Gastroesophageal sphincter (tissue), 4 donors: ENCODE data around the gene CROCC2. TPM values are rescaled to one million over a fixed set of nuclear protein-coding genes. Genes with fewer than 3 reads are reported as not detected.

Experiments
- ATAC-seq: fragments of 150-250 bp; one replicate; pipeline ENCODE4 v1.9.1; 2016; ENCODE audit warnings: mild to moderate bottlenecking, moderate library complexity
- H3K27ac ChIP-seq, 4 donors: fragments of 200-600 bp; sonication (generic) in 3 of 4; 1 replicate in 3 of 4; 2 replicates in 1 of 4; pipeline ENCODE4 v1.5.1; 2016 to 2019
- H3K27me3 ChIP-seq: fragments of 200-600 bp; sonication (generic); one replicate; pipeline ENCODE4 v1.5.1; 2019
- H3K36me3 ChIP-seq, 2 donors: fragments of 200-600 bp; sonication (generic); one replicate each; pipeline ENCODE4 v1.5.1; 2019; ENCODE audit warnings: control low read depth in 1 of 2
- H3K4me1 ChIP-seq, 3 donors: fragments of 200-600 bp; sonication (generic); 1 replicate in 2 of 3; 2 replicates in 1 of 3; pipeline ENCODE4 v1.5.1; 2016 to 2019; ENCODE audit warnings: control low read depth in 2 of 3
- H3K4me3 ChIP-seq, 2 donors: fragments of 200-600 bp; sonication (generic); one replicate each; pipeline ENCODE4 v1.5.1; 2019; ENCODE audit warnings: mild to moderate bottlenecking in 1 of 2, moderate library complexity in 1 of 2
- H3K9me3 ChIP-seq, 3 donors: fragments of 200-600 bp; sonication (generic); one replicate each; pipeline ENCODE4 v1.5.1; 2017 to 2019; ENCODE audit warnings: control low read depth in 2 of 3
- EP300 ChIP-seq: sonication (generic); formaldehyde crosslinking; IDR thresholded peaks from one replicate; pipeline ENCODE4 v1.6.1; 2017; ENCODE audit warnings: antibody characterized with exemption, mild to moderate bottlenecking
- POLR2A ChIP-seq, 2 donors: fragments of 450-650 bp; IDR thresholded peaks; one replicate each; pipeline ENCODE4 v1.6.1; 2017; ENCODE audit warnings: antibody characterized with exemption in 2 of 2, mild to moderate bottlenecking in 2 of 2, moderate library complexity in 1 of 2
- POLR2AphosphoS5 ChIP-seq: sonication (generic); formaldehyde crosslinking; IDR thresholded peaks from one replicate; pipeline ENCODE4 v1.6.1; 2017; ENCODE audit warnings: antibody characterized with exemption
- WGBS, 2 donors: methylation state at CpG; one replicate each; pipeline ENCODE4 v1.1.5; 2018; ENCODE audit warnings: low coverage in 1 of 2; 5-methylcytosine and 5-hydroxymethylcytosine counted together
- total RNA-seq, 4 donors: library from RNA; depleted of rRNA; stranded (reverse); fragments of >200 nt; gene quantifications; one replicate each; pipeline ENCODE4 v1.1.0, GENCODE V29; 2016
- TF ChIP-seq, protein P1 (sequence below), 4 experiments: fragments of 200-600 bp in 2 of 4; fragments of 450-650 bp in 2 of 4; sonication (generic) in 1 of 4; IDR thresholded peaks; one replicate each; pipeline ENCODE4 v1.5.1; 2017 to 2019; ENCODE audit warnings: antibody characterized with exemption in 4 of 4, mild to moderate bottlenecking in 2 of 4, moderate library complexity in 2 of 4

Gene CROCC2
- total RNA-seq, 4 donors from 2014 or later, result not detected

DNA sequence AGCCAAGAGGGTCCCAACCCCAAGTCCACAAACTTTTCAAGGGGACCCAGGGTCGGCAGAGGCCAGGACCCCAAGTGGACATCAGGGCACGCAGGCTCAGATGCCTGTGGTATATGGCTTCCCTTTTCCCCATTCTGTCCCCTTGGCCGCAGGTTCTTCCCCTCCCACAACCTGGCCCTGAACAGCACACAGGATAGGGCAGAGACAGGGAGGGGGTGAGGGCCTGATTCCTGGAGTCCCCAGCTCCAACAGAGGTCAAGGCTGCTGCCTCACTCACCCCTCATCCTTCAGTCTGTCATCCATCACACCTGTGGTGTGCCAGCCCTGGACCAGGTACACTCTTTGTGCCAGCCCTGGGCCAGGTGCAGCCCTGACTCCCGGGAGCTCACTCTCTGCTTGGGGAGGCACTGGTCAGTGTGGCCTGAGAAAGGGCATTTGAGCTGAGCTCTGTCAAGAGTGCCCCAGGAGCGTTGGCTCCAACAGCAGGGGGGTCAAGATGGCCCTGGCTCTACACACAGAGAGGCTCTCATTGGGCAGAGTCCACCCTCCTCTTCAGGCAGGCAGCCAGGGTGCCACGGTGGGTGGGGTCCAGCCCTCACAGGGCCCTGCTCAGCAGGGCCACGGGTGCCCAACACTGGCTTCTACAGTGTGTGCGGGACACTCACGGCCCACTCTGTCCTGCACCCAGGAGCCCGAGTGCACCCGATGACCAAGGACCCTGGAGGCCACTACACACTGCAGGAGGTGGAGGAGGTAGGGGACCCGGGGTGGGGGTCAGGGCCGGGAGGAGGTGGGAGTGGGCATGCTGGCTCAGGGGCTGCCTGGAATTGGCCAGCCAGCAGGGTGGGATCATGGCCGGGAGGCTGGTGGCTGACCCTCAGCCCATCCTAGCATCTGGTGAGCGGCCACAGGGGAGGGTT, 35.9 kb upstream of the CROCC2 start:
- Histone ChIP-seq H3K27me3 (peaks cover 27% of the 10 kb centered on the region), H3K27ac (no peak overlapping the region), H3K36me3 (no peaks in the 10 kb centered on the region), H3K4me3 (no peak overlapping the region), H3K9me3 (no peaks in the 10 kb centered on the region), H3K4me1 (no peaks in the 10 kb centered on the region)
- no peak for ATAC-seq
- WGBS, 2 donors, result 72% methylated on average over 3 of the region's 15 CpGs; no CpG with 5 or more reads in 1 of the 2 donors
- TF ChIP-seq EP300, result no peak
- no peak for TF ChIP-seq POLR2A (IDR thresholded peaks at IDR 0.05)
- no peak for TF ChIP-seq POLR2AphosphoS5
- TF ChIP-seq, protein P1, sequence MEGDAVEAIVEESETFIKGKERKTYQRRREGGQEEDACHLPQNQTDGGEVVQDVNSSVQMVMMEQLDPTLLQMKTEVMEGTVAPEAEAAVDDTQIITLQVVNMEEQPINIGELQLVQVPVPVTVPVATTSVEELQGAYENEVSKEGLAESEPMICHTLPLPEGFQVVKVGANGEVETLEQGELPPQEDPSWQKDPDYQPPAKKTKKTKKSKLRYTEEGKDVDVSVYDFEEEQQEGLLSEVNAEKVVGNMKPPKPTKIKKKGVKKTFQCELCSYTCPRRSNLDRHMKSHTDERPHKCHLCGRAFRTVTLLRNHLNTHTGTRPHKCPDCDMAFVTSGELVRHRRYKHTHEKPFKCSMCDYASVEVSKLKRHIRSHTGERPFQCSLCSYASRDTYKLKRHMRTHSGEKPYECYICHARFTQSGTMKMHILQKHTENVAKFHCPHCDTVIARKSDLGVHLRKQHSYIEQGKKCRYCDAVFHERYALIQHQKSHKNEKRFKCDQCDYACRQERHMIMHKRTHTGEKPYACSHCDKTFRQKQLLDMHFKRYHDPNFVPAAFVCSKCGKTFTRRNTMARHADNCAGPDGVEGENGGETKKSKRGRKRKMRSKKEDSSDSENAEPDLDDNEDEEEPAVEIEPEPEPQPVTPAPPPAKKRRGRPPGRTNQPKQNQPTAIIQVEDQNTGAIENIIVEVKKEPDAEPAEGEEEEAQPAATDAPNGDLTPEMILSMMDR (IDR thresholded peaks at IDR 0.05), result no peak

DNA sequence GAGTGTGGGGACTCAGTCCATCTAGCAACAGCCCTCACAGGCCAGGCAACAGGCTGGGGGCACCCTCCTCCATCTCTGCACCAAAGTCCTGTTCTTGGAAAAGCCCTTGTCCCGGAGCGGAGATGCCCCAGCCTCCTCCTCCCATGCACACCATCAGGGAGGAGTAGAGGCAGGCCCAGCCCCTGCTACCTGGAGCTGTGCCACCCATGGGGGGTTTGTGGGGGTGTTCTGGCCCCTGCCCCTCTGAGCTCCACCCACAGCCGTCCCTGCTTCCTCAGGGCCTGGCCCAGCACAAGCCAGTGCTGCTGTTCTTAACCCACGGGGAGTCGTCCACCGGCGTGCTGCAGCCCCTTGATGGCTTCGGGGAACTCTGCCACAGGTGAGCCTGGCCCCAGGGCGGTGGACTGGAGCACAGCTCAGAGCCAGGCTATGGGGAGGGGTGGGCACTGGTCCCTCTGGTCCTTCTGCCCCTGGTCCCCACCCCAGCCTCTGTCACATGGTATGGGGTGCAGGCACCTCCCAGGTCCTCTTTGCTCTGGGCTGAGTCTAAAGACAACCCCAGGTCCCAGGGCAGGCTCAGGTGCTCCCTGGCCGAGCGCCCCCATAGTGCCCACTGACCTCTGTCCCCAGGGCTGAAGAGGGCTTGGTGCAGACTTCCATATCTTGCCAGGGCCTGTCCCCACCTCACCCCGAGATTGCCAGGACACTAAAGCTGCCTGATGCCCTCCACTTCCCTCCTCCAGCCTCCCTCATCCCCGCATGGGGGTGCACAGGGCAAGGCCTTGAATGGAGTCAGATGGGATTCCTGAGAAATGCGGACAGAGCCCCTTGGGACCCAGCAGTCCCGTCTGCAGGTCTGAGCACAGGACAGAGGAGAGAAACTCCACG, 34.8 kb upstream of the CROCC2 start:
- ATAC-seq, result no peak
- peaks cover 27% of the 10 kb centered on the region for H3K27me3 ChIP-seq
- TF ChIP-seq, protein P1 (IDR thresholded peaks at IDR 0.05), result no peak
- TF ChIP-seq POLR2AphosphoS5, result no peak
- TF ChIP-seq POLR2A (IDR thresholded peaks at IDR 0.05), result no peak
- no peak for TF ChIP-seq EP300

DNA sequence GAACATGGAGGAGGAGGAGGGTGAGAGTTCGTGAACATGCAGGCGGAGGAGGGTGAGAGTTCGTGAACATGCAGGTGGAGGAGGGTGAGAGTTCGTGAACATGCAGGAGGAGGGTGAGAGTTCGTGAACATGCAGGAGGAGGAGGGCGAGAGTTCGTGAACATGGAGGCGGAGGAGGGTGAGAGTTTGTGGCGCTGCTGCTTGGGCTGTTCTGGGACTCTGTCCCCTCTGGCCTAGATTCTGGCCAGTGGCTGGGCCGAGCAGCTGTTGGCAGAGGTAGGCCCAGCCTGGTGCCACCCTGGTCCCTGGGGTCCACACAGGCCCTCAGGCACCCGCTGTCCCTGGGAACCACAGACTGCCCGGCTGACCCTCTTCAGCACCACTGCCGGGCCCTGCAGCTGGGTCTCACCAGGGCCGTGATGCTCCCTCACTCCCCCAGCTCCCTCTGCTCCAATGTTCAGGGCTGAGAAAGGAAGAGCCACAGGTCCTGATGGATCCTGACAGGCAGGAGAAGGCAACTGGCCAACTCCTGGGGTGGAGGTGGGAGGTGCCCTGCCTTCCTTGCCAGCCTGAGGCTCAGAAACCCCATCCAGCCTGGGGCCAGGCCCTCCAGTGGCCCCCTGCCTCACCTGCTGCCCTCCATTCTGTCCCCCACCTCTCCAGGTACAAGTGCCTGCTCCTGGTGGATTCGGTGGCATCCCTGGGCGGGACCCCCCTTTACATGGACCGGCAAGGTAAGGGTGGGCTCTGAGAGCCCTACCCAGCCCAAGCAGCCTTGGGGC, 33.6 kb upstream of the CROCC2 start:
- Histone ChIP-seq H3K9me3 (no peaks in the 10 kb centered on the region), H3K4me3 (no peak overlapping the region), H3K27me3 (peaks cover 27% of the 10 kb centered on the region), H3K36me3 (no peaks in the 10 kb centered on the region), H3K4me1 (no peaks in the 10 kb centered on the region), H3K27ac (no peak overlapping the region)
- no peak for TF ChIP-seq EP300
- TF ChIP-seq POLR2A (IDR thresholded peaks at IDR 0.05), result no peak
- TF ChIP-seq, protein P1 (IDR thresholded peaks at IDR 0.05), result no peak
- no peak for TF ChIP-seq POLR2AphosphoS5
- WGBS, 2 donors, result 77 to 81% methylated on average over 9 to 10 of the region's 17 CpGs
- ATAC-seq, result no peak

More for the DNA sequence above, 34.8 kb upstream of the CROCC2 start:
- Histone ChIP-seq H3K27ac (no peak overlapping the region), H3K9me3 (no peaks in the 10 kb centered on the region), H3K4me3 (no peak overlapping the region), H3K4me1 (no peaks in the 10 kb centered on the region), H3K36me3 (no peaks in the 10 kb centered on the region)
- 68% methylated on average over 3 of the region's 16 CpGs; no CpG with 5 or more reads in 1 of the 2 donors for WGBS, 2 donors

DNA sequence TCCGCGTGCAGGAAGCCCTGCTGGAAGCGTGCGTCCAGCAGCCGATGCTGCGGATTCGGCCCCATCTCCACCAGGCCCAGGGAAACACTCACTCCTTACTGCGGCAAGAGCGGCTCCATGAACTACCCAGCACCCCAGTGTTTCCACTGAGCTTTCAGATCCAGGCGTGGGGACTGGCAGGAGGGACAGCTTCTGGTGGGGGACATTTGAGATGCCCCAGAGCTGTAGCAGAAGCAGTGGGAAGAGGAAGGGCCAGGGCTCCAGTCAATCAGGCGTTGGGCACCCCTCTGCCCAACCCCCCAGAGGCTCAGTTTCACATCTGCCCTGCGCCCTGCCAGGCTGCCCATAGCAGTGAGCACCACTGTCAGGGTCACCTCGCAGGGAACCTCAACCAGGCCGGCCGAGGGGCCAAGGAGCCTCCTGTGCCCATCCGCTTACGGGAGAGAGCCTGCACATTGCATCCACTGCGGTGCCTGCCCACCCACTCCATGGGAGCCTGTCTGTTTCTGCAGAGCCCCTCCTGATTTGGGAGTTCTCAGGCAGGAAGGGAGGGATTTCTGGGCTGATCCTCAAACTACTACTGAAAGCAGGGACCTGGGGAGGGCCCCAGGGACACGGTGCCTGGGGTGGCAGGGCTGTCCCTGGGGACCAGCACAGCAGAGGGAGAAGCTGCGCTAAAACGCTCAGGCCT, 32.9 kb upstream of the CROCC2 start:
- TF ChIP-seq, protein P1 (IDR thresholded peaks at IDR 0.05), result no peak
- TF ChIP-seq POLR2AphosphoS5 (no peak), EP300 (no peak), POLR2A (IDR thresholded peaks at IDR 0.05) (no peak)
- no peak overlapping the region for H3K27ac ChIP-seq
- peaks cover 27% of the 10 kb centered on the region for H3K27me3 ChIP-seq
- H3K4me1 ChIP-seq, result no peaks in the 10 kb centered on the region
- no peaks in the 10 kb centered on the region for H3K36me3 ChIP-seq
- no peak for ATAC-seq
- no peaks in the 10 kb centered on the region for H3K9me3 ChIP-seq
- no CpG with 5 or more reads among the region's 21 CpGs for WGBS, 2 donors
- no peak overlapping the region for H3K4me3 ChIP-seq
